Epithelial cell of esophagus (primary cell): ENCODE measurements around the gene TCF7L2.

ENCODE experiments used
- DNase-seq: peaks from one replicate; pipeline ENCODE4 v3.0.0; 2010; ENCODE audit warnings: low read depth
- H3K4me3 ChIP-seq: 2 replicates; pipeline ENCODE4 v1.5.1; 2011; ENCODE audit warnings: mild to moderate bottlenecking, low read length, control low read depth
- CTCF ChIP-seq: IDR thresholded peaks from 2 replicates; pipeline ENCODE4 v1.5.1; 2011; ENCODE audit warnings: low read depth, mild to moderate bottlenecking, low read length, control low read depth, inconsistent platforms; ENCODE audit not compliant: insufficient read depth; ENCODE audit errors: missing control alignments

The TCF7L2 gene

GRCh38 chr10:113130014-113130641 lies 180.1 kb downstream of the TCF7L2 start:
- no peak overlapping the region for H3K4me3 ChIP-seq
- DNase-seq, result no peak
- TF ChIP-seq CTCF, result no peak

GRCh38 chr10:113131613-113132261 lies 181.7 kb downstream of the TCF7L2 start:
- DNase-seq, result peak; percentile 51
- H3K4me3 ChIP-seq, result no peak overlapping the region
- TF ChIP-seq CTCF, result no peak

- no peak for DNase-seq
- no peak for TF ChIP-seq CTCF
- no peak overlapping the region for H3K4me3 ChIP-seq
Measured at GRCh38 chr10:113132591-113133121, 182.6 kb downstream of the TCF7L2 start.

GRCh38 chr10:113133497-113134115 lies 183.6 kb downstream of the TCF7L2 start:
- no peak for TF ChIP-seq CTCF
- DNase-seq, result peak; percentile 9
- H3K4me3 ChIP-seq, result no peak overlapping the region

GRCh38 chr10:113135025-113135424 lies 185.0 kb downstream of the TCF7L2 start:
- no peak for DNase-seq
- no peak for TF ChIP-seq CTCF
- H3K4me3 ChIP-seq, result no peak overlapping the region

GRCh38 chr10:113137941-113138685 lies 188.1 kb downstream of the TCF7L2 start:
- DNase-seq, result no peak
- H3K4me3 ChIP-seq, result no peak overlapping the region
- no peak for TF ChIP-seq CTCF
